Neural cell (in vitro differentiated cells): ENCODE data around the gene HERPUD1.

ENCODE experiments used
- EZH2 ChIP-seq: fragments of 200-600, 300-800 bp; shearing (Covaris generic), sonication (generic); IDR thresholded peaks from 2 replicates; pipeline ENCODE4 v1.6.1; 2014; ENCODE audit warnings: antibody characterized with exemption, low read length, borderline replicate concordance, mild to moderate bottlenecking; ENCODE audit not compliant: insufficient read depth, poor library complexity, severe bottlenecking
- MXI1 ChIP-seq: fragments of 450-650 bp; conservative IDR thresholded peaks from 2 replicates; pipeline ENCODE4 v1.6.1; 2014; ENCODE audit warnings: antibody characterized with exemption, mild to moderate bottlenecking; ENCODE audit not compliant: poor library complexity, severe bottlenecking
- POLR2AphosphoS5 ChIP-seq: IDR thresholded peaks from 2 replicates; pipeline ENCODE4 v1.6.1; 2012
- RAD21 ChIP-seq: fragments of 450-650 bp; conservative IDR thresholded peaks from 2 replicates; pipeline ENCODE4 v1.6.1; 2014; ENCODE audit warnings: antibody characterized with exemption, mild to moderate bottlenecking, moderate library complexity
- TF ChIP-seq, protein P1 (sequence below): fragments of 450-650 bp; IDR thresholded peaks from 2 replicates; pipeline ENCODE4 v1.5.1; 2014; ENCODE audit warnings: antibody characterized with exemption, mild to moderate bottlenecking, moderate library complexity; ENCODE audit not compliant: poor library complexity, severe bottlenecking
- TF ChIP-seq, protein P2 (sequence below): IDR thresholded peaks from 2 replicates; pipeline ENCODE4 v1.6.1; 2012; ENCODE audit warnings: borderline replicate concordance

DNA sequence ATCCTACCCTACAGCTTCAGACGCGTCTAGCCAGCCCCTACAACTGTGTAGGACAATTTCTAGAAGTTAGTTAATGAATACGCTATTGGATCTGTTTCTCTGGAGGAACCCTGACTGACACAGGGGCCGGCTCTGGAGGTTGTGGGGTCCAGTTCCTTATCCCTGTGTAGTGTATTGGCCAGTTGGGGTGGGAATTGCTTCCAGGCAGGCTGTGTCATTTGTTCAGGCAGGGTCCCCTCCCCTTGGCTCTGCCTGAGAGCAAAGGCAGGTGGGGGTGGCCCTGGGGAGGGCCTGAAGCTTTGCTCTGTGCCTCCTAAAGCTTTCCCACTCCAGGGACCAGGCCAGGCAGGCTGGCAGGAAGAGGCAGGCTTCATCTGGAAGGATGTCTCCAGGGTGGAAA lies 18.1 kb downstream of the HERPUD1 start:
- TF ChIP-seq, protein P1, sequence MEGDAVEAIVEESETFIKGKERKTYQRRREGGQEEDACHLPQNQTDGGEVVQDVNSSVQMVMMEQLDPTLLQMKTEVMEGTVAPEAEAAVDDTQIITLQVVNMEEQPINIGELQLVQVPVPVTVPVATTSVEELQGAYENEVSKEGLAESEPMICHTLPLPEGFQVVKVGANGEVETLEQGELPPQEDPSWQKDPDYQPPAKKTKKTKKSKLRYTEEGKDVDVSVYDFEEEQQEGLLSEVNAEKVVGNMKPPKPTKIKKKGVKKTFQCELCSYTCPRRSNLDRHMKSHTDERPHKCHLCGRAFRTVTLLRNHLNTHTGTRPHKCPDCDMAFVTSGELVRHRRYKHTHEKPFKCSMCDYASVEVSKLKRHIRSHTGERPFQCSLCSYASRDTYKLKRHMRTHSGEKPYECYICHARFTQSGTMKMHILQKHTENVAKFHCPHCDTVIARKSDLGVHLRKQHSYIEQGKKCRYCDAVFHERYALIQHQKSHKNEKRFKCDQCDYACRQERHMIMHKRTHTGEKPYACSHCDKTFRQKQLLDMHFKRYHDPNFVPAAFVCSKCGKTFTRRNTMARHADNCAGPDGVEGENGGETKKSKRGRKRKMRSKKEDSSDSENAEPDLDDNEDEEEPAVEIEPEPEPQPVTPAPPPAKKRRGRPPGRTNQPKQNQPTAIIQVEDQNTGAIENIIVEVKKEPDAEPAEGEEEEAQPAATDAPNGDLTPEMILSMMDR: no peak
- TF ChIP-seq MXI1 (no peak), POLR2AphosphoS5 (no peak), RAD21 (no peak), EZH2 (no peak)
- TF ChIP-seq, protein P2, sequence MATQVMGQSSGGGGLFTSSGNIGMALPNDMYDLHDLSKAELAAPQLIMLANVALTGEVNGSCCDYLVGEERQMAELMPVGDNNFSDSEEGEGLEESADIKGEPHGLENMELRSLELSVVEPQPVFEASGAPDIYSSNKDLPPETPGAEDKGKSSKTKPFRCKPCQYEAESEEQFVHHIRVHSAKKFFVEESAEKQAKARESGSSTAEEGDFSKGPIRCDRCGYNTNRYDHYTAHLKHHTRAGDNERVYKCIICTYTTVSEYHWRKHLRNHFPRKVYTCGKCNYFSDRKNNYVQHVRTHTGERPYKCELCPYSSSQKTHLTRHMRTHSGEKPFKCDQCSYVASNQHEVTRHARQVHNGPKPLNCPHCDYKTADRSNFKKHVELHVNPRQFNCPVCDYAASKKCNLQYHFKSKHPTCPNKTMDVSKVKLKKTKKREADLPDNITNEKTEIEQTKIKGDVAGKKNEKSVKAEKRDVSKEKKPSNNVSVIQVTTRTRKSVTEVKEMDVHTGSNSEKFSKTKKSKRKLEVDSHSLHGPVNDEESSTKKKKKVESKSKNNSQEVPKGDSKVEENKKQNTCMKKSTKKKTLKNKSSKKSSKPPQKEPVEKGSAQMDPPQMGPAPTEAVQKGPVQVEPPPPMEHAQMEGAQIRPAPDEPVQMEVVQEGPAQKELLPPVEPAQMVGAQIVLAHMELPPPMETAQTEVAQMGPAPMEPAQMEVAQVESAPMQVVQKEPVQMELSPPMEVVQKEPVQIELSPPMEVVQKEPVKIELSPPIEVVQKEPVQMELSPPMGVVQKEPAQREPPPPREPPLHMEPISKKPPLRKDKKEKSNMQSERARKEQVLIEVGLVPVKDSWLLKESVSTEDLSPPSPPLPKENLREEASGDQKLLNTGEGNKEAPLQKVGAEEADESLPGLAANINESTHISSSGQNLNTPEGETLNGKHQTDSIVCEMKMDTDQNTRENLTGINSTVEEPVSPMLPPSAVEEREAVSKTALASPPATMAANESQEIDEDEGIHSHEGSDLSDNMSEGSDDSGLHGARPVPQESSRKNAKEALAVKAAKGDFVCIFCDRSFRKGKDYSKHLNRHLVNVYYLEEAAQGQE: no peak
